Measurements from ENCODE around the gene AK4. TPM values are rescaled to one million over a fixed set of nuclear protein-coding genes. Genes with fewer than 3 reads are reported as not detected.

AK4 gene
- total RNA-seq, 1 donor from 2014 or later, result 10.5 TPM

GRCh38 chr1:65247419-65248359 lies 99.7 kb downstream of the AK4 start:
- Mint-ChIP-seq H3K4me3 (no peak overlapping the region), H3K4me1 (no peaks in the 10 kb centered on the region), H3K27me3 (ENCODE audit: low read depth) (peaks cover 40% of the 10 kb centered on the region), H3K27ac (ENCODE audit: unreplicated experiment) (peak overlapping the region; percentile 84), H3K9me3 (no peaks in the 10 kb centered on the region), H3K36me3 (ENCODE audit: low read depth) (no peaks in the 10 kb centered on the region)
- TF ChIP-seq, protein P1, sequence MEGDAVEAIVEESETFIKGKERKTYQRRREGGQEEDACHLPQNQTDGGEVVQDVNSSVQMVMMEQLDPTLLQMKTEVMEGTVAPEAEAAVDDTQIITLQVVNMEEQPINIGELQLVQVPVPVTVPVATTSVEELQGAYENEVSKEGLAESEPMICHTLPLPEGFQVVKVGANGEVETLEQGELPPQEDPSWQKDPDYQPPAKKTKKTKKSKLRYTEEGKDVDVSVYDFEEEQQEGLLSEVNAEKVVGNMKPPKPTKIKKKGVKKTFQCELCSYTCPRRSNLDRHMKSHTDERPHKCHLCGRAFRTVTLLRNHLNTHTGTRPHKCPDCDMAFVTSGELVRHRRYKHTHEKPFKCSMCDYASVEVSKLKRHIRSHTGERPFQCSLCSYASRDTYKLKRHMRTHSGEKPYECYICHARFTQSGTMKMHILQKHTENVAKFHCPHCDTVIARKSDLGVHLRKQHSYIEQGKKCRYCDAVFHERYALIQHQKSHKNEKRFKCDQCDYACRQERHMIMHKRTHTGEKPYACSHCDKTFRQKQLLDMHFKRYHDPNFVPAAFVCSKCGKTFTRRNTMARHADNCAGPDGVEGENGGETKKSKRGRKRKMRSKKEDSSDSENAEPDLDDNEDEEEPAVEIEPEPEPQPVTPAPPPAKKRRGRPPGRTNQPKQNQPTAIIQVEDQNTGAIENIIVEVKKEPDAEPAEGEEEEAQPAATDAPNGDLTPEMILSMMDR (conservative IDR thresholded peaks at IDR 0.05), result no peak
- no peak for DNase-seq (ENCODE audit: low read depth, low spot score)

GRCh38 chr1:65250826-65251225 lies 102.8 kb downstream of the AK4 start:
- H3K4me1 Mint-ChIP-seq, result peaks cover 16% of the 10 kb centered on the region
- no peak for DNase-seq (ENCODE audit: low read depth, low spot score)
- TF ChIP-seq, protein P1 (conservative IDR thresholded peaks at IDR 0.05), result no peak
- H3K36me3 Mint-ChIP-seq (ENCODE audit: low read depth), result no peaks in the 10 kb centered on the region
- no peak overlapping the region for H3K4me3 Mint-ChIP-seq
- no peaks in the 10 kb centered on the region for H3K9me3 Mint-ChIP-seq
- peaks cover 52% of the 10 kb centered on the region for H3K27me3 Mint-ChIP-seq (ENCODE audit: low read depth)
- no peak overlapping the region for H3K27ac Mint-ChIP-seq (ENCODE audit: unreplicated experiment)

DNA sequence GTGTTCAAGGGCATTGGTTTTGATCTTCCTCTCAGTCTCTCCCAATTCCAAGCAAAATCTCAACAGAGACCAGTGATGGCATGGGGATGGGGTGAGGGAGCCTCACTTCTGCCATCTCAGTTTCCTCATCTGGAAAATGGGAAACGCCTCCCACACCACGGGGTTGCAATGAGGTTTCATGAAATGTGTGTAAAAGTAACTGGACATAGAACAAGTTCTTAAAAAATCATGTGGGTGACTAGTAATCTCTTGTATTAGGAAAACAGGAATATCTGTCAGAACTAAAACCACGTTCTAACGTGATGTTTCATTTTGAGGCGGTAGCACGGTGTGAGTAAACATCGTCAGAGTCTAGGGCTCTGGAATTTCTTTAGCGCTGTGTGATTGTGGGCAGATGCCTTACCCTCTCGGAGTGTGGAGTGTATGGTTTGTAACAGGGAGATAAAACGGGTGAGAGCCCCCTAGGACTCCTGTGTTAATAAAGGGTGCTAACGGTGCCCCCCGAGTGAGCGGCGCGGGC lies 105.9 kb downstream of the AK4 start:
- no peak overlapping the region for H3K27ac Mint-ChIP-seq (ENCODE audit: unreplicated experiment)
- H3K9me3 Mint-ChIP-seq, result no peaks in the 10 kb centered on the region
- H3K27me3 Mint-ChIP-seq (ENCODE audit: low read depth), result peaks cover 64% of the 10 kb centered on the region
- peak overlapping the region; percentile 86 for H3K4me3 Mint-ChIP-seq
- TF ChIP-seq, protein P1 (conservative IDR thresholded peaks at IDR 0.05), result no peak
- DNase-seq (ENCODE audit: low read depth, low spot score), result no peak
- peaks cover 16% of the 10 kb centered on the region for H3K4me1 Mint-ChIP-seq
- H3K36me3 Mint-ChIP-seq (ENCODE audit: low read depth), result no peaks in the 10 kb centered on the region

- peak; percentile 69 for DNase-seq (ENCODE audit: low read depth, low spot score)
- no peak overlapping the region for H3K27ac Mint-ChIP-seq (ENCODE audit: unreplicated experiment)
- H3K27me3 Mint-ChIP-seq (ENCODE audit: low read depth), result peaks cover 67% of the 10 kb centered on the region
- peaks cover 16% of the 10 kb centered on the region for H3K4me1 Mint-ChIP-seq
- TF ChIP-seq, protein P1 (conservative IDR thresholded peaks at IDR 0.05), result peak; percentile 45
- H3K36me3 Mint-ChIP-seq (ENCODE audit: low read depth), result no peaks in the 10 kb centered on the region
- H3K4me3 Mint-ChIP-seq, result peak overlapping the region; percentile 88
- H3K9me3 Mint-ChIP-seq, result no peaks in the 10 kb centered on the region
These were observed 106.5 kb downstream of the AK4 start for GRCh38 chr1:65254320-65255034.

- Mint-ChIP-seq H3K4me3 (peak overlapping the region; percentile 88), H3K27ac (ENCODE audit: unreplicated experiment) (no peak overlapping the region)
- no peak for DNase-seq (ENCODE audit: low read depth, low spot score)
These were observed 107.1 kb downstream of the AK4 start for GRCh38 chr1:65255035-65255655.

More at GRCh38 chr1:65255035-65255655, 107.1 kb downstream of the AK4 start:
- no peaks in the 10 kb centered on the region for H3K9me3 Mint-ChIP-seq
- TF ChIP-seq, protein P1 (conservative IDR thresholded peaks at IDR 0.05), result no peak
- H3K4me1 Mint-ChIP-seq, result peaks cover 16% of the 10 kb centered on the region
- no peaks in the 10 kb centered on the region for H3K36me3 Mint-ChIP-seq (ENCODE audit: low read depth)
- H3K27me3 Mint-ChIP-seq (ENCODE audit: low read depth), result peaks cover 69% of the 10 kb centered on the region

All from neural crest cell (in vitro differentiated cells).